Stimulated activated CD8-positive, alpha-beta memory T cell treated with anti-CD3 and anti-CD28 coated beads, Interleukin-2, amount 100 ng/mL, for 48 hours (primary cell): Measurements from ENCODE around the gene USP53.
"Not testable (repeated sequence)": the region's sequence is repeated elsewhere in the genome, so short reads cannot be mapped to it uniquely, and the experiment has no call there.

Source experiments
- DNase-seq, 2 donors: peaks; one replicate each; pipeline ENCODE4 v3.0.0-alpha.2; 2020; ENCODE audit warnings: low read depth in 2 of 2

USP53 gene

DNA sequence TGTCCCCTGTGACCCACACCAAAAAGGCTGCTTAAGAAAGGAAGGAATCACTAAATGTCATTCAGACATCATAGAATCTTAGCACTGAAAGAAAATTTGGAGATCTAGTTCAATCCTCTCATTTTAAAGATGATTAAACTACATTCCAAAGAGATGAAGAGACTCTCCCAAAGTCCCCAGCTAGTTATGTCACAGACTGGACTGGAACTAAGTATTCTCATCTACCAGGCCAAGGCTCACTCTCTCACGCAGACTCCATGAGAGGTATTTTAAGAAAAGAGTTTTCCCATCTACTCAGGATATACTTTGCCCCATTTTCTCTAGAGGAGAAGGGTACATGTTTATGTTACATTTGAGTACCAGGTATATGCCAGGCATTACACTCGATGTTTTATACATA, 102.5 kb downstream of the USP53 start:
- DNase-seq: no peak

DNA sequence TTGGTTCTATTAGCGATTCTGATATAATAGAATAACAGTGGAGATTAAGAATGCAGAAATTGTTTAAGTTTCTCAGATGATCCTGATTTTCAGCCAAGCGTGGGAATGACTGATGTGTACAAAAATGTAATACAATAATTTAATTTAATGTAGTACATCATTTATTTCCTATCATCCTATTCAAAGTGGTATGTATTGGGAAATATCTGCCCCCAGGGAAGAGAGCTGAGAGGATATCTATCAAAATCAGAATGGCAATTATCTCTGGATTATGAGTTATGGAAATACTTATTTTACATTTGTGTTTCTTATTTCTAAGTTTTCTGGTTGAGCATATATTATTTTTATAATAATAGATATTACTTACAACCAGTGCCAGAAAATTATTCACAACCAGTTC, 105.5 kb downstream of the USP53 start:
- DNase-seq: no peak

DNA sequence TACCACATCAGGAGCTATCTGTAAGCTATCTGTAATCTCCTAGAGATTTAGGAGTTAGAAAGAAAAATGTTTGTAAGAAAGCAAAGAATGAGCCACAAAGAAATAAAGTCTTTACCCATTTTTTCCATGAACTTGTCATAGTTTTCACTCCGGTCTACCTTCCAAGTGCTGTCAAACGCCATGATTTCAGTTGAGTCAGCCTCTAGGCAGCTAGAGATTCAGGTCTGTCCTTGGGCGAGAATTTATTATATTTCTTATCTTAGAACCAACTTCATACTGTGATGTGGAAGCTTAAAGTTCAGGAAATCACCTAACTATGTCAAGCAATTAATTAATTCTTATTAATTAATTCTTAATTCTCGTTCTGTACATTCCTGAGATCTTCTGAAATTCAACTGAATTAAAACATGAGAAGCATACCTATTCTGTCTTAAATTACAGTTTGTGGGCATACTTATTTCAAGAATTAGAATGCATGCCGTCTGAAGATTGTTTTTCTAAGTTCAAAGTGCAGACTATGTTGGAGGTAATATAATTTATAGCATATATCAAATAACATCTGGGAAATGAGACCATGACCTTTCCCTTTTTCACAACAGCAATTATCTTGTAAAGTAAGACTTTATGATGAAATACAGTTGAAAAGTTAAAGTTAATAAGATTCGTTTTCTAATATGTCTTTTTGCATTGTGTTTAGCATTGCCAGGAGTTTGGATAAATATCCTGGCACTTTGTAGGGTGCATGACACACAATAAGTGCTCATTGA, 109.6 kb downstream of the USP53 start, which contains the start of gene FABP2:
FABP2 (minus strand) TSS at position 218 of the 767 bp plus-strand sequence; CDS start at position 182, 36 bp downstream.
- no peak for DNase-seq

DNA sequence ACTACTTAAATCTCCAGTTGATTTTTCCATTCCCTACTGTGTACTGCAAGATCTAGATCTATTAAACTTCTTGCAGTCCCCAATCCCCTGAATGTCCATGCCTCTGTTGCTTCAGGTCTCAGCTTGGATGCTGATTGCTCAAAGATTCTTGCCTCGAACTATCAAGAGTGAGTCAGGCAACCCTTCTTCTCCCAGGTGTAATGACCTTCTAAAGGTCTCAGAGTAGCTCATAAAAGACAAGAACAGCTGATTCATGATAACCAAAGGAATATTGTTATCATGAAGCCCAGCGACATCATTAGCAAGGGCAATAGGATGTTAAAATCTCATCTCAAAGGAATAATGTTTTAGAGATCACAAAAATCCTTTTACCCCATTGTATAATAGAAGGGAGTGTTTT, 116.2 kb downstream of the USP53 start:
- DNase-seq: no peak

DNA sequence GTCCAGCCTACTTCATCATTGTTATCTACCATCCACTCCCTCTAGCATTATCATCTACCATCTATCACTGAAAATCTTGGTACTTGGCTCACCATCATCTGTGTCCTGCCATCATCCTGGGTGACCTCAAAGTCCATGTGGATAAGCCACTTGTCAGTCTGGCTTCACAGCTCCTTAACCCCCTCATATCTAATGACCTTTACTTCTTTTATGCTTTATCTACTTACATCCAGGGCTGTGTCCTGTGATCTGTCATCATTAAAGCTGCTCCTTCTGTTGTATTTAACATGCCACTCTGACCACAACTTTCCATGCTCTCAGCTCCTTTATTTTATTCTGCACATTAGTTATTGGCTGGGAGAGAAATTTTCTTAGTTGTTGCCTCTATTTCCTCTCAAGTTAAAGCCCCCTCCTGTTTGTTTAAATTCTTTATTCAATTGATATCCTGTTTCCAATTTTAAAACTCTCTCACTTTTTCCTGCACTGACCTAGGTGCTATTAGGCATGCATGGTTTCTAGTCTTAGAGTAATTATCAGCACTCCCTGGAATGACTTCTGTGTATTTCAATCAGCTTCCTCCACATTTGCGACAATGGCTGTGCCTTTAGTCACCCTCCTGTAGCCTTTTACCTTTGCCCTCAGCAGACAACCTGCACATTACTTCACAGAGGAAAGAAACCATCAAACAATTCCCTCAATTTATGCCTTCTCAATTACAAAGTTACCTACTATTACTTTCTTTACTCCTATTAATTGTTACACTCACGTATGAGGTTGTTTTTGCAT, 117.5 kb downstream of the USP53 start:
- no peak for DNase-seq

DNA sequence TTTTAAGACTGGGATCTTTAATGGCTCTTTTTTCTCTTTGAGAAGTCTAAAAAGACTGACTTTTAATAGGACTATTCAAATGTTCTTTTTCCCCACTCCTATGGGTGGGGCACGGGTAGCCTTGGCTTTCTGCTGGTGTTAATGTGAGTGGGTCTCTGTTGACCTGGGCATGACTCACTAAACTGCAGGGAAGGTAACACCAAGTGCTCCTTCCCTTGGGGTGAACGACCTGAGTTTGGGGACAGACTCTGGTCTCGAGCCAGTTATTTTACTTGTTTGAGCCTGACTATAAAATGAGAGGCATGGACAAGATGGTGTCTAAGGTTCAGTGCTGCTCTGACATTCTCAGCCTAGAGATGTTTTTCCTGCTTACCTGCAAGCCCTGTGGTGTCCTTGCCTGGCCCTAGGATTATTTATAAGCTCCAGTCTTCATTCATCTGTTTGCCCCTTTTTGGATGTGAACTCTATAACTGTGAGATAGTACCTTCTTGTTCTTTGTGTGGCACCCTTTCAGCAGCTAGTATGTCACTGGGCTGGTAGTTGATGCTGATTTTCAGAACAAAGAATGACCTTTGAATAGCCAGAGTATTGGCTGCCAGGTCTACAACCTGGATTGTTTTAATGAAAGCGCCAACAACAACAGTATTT, 123.9 kb downstream of the USP53 start:
- DNase-seq: not testable (repeated sequence)

DNA sequence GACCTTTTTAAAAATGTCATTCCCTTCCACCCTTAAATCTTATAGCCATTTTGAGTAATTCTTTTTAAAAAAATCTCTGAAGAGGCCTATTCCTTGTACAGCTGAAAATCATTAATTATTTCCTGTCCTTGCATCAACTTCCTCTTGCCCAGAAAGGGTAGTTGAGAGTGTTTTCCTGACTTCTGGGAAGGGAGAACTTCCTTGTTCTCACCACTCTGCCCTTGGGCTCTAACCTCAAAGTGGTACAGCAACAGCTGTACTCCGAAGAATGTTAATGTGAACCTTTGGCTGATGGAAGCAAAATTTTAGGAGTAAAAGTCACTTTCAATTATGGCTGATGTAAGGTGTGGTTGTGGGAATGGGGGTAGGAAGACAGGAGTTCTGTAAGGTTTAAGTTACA, 124.5 kb downstream of the USP53 start:
- no peak for DNase-seq

DNA sequence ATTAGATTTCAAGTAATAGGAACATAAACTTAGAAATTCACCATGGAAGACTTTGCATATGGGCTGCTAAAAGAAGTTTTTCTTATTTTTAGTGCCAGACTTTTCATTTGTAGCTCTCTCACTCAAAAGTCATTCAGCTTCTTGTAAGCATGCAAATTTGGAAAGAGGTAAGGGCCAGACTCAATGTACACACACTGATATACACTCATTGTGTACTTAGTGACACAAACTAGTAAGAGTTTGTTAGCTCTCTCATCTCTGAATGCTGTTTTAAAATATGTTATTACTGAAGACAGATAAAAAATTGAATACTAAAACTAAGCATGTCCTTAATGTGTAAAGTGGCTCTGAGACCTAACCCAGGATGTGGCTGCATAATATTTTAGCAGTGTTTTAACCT, 127.4 kb downstream of the USP53 start:
- DNase-seq: not testable (repeated sequence)

DNA sequence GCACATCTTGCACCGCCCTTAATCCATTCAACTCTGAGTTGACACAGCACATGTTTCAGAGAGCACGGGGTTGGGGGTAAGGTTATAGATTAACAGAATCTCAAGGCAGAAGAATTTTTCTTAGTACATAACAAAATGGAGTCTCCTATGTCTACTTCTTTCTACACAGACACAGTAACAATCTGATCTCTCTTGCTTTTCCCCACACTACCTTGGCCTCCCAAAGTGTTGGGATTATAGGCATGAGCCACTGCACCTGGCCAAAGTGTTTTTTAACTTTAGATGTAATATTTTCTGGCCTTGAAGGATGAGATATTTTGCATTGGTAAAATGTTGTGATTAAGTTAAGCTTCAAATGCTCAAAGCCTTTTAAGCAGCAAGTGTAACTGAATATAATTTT, 130.8 kb downstream of the USP53 start:
- not testable (repeated sequence) for DNase-seq
